Measurements from ENCODE around the gene MBOAT1.

DNA sequence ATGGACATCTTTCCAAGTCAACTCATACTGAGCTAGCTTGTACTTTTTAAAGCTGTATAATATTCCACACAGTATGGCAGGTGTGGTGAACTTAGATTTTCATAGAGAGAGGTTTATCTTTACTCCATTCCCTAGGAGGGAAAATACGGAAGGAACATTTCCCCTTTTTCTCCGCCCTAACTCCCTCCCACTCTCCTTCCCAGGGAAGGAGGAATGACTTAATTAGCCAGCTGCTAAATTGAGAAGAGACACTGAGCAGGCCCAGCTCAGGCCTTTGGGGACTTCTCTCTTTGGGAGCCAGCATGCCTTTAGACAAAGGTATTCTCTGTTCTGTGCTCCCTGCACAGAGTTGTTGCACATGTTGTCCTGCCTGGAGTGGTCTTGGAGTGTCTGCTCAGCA lies 46.1 kb downstream of the MBOAT1 start:
- TF ChIP-seq POLR2A (IDR thresholded peaks at IDR 0.05) = no peak
- TF ChIP-seq, protein P1, sequence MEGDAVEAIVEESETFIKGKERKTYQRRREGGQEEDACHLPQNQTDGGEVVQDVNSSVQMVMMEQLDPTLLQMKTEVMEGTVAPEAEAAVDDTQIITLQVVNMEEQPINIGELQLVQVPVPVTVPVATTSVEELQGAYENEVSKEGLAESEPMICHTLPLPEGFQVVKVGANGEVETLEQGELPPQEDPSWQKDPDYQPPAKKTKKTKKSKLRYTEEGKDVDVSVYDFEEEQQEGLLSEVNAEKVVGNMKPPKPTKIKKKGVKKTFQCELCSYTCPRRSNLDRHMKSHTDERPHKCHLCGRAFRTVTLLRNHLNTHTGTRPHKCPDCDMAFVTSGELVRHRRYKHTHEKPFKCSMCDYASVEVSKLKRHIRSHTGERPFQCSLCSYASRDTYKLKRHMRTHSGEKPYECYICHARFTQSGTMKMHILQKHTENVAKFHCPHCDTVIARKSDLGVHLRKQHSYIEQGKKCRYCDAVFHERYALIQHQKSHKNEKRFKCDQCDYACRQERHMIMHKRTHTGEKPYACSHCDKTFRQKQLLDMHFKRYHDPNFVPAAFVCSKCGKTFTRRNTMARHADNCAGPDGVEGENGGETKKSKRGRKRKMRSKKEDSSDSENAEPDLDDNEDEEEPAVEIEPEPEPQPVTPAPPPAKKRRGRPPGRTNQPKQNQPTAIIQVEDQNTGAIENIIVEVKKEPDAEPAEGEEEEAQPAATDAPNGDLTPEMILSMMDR (IDR thresholded peaks at IDR 0.05) = no peak

Measured in testis (tissue), 2 donors.